Mesothelial cell of epicardium (in vitro differentiated cells): ENCODE measurements around the gene ZNF790. TPM values are rescaled to one million over a fixed set of nuclear protein-coding genes. Genes with fewer than 3 reads are reported as not detected.

Experiments used
- DNase-seq, 2 experiments: peaks; one replicate each; pipeline ENCODE4 v3.0.0; 2021; ENCODE audit warnings: low spot score in 2 of 2; ENCODE audit not compliant: unreplicated experiment in 2 of 2
- H3K27ac Mint-ChIP-seq: 2 replicates; pipeline ENCODE4 v1.8.0; 2021; ENCODE audit warnings: mixed read lengths
- H3K27me3 Mint-ChIP-seq: 2 replicates; pipeline ENCODE4 v1.8.0; 2021; ENCODE audit warnings: low read depth, mixed read lengths
- H3K36me3 Mint-ChIP-seq: 2 replicates; pipeline ENCODE4 v1.8.0; 2021; ENCODE audit warnings: mixed read lengths
- H3K4me1 Mint-ChIP-seq: 2 replicates; pipeline ENCODE4 v1.8.0; 2021; ENCODE audit warnings: mixed read lengths
- H3K4me3 Mint-ChIP-seq: 2 replicates; pipeline ENCODE4 v1.8.0; 2021; ENCODE audit warnings: mild to moderate bottlenecking, moderate library complexity, mixed read lengths
- H3K9me3 Mint-ChIP-seq: 2 replicates; pipeline ENCODE4 v1.8.0; 2021; ENCODE audit warnings: mixed read lengths
- total RNA-seq: library from RNA; stranded (reverse); gene quantifications from 3 replicates; pipeline ENCODE4 v1.2.1, GENCODE V29; 2021
- TF ChIP-seq, protein P1 (sequence below): fragments of 200-600 bp; sonication (generic); IDR thresholded peaks from one replicate; pipeline ENCODE4 v1.5.0; 2021; ENCODE audit warnings: antibody characterized with exemption; ENCODE audit not compliant: unreplicated experiment

Gene ZNF790
- 12.4 to 13.3 TPM (median 12.8 TPM) in 3 replicates for total RNA-seq

- no peaks in the 10 kb centered on the region for H3K27me3 Mint-ChIP-seq
- peaks cover 47% of the 10 kb centered on the region for H3K36me3 Mint-ChIP-seq
- no peak within 1 kb of the TSS for H3K27ac Mint-ChIP-seq
- TF ChIP-seq, protein P1, sequence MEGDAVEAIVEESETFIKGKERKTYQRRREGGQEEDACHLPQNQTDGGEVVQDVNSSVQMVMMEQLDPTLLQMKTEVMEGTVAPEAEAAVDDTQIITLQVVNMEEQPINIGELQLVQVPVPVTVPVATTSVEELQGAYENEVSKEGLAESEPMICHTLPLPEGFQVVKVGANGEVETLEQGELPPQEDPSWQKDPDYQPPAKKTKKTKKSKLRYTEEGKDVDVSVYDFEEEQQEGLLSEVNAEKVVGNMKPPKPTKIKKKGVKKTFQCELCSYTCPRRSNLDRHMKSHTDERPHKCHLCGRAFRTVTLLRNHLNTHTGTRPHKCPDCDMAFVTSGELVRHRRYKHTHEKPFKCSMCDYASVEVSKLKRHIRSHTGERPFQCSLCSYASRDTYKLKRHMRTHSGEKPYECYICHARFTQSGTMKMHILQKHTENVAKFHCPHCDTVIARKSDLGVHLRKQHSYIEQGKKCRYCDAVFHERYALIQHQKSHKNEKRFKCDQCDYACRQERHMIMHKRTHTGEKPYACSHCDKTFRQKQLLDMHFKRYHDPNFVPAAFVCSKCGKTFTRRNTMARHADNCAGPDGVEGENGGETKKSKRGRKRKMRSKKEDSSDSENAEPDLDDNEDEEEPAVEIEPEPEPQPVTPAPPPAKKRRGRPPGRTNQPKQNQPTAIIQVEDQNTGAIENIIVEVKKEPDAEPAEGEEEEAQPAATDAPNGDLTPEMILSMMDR = no peak
- peaks cover 24% of the 10 kb centered on the region for H3K9me3 Mint-ChIP-seq
- H3K4me3 Mint-ChIP-seq = no peak within 1 kb of the TSS
- DNase-seq = peak; percentile 63 to 82
- peaks cover 6% of the 10 kb centered on the region for H3K4me1 Mint-ChIP-seq
Observed at GRCh38 chr19:36837906-36838783, at the start of gene ZNF790. ZNF790 (minus strand) TSS chr19:36838387; CDS start chr19:36825619, 12,768 bp downstream.

- Mint-ChIP-seq H3K27me3 (no peaks in the 10 kb centered on the region), H3K9me3 (peaks cover 61% of the 10 kb centered on the region), H3K4me3 (no peak overlapping the region), H3K36me3 (peaks cover 70% of the 10 kb centered on the region), H3K27ac (no peak overlapping the region), H3K4me1 (no peaks in the 10 kb centered on the region)
- TF ChIP-seq, protein P1 = no peak
- no peak for DNase-seq
Observed at GRCh38 chr19:36876993-36877938, 39.1 kb upstream of the ZNF790 start.

DNA sequence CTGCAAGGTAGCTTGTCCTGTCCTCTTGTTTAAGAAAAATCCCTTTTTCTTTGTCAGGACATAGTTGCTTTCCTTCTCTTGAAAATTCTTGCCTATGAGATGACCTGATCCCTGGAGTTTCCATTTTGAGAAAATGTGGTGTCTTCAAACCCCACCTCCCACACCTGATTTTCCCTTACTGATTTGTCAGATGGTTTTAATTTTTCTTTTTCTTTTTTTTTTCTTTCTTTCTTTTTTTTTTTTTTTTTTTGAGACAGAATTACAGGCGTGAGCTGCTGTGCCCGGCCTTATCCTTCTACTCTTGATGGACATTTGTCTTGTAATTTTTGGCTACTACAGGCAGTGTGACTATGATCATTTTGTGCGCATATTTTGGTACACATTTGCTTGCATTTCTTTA lies 13.7 kb upstream of the ZNF790 start:
- H3K4me1 Mint-ChIP-seq = peaks cover 3% of the 10 kb centered on the region
- TF ChIP-seq, protein P1 = no peak
- H3K36me3 Mint-ChIP-seq = peaks cover 43% of the 10 kb centered on the region
- no peaks in the 10 kb centered on the region for H3K27me3 Mint-ChIP-seq
- no peak for DNase-seq
- no peak overlapping the region for H3K4me3 Mint-ChIP-seq
- H3K27ac Mint-ChIP-seq = no peak overlapping the region
- peaks cover 27% of the 10 kb centered on the region for H3K9me3 Mint-ChIP-seq

GRCh38 chr19:36850559-36851442 lies 12.6 kb upstream of the ZNF790 start, which contains the start of gene ZNF345:
ZNF345 (plus strand) TSS chr19:36850876; CDS start chr19:36876831, 25,955 bp downstream.
- Mint-ChIP-seq H3K9me3 (peaks cover 20% of the 10 kb centered on the region), H3K4me3 (no peak within 1 kb of the TSS), H3K36me3 (peaks cover 45% of the 10 kb centered on the region), H3K27ac (no peak within 1 kb of the TSS), H3K27me3 (no peaks in the 10 kb centered on the region), H3K4me1 (peaks cover 3% of the 10 kb centered on the region)
- TF ChIP-seq, protein P1 = no peak
- peak; percentile 80 to 86 for DNase-seq
